Type B pancreatic cell (in vitro differentiated cells): ENCODE measurements around the gene EPHA4. TPM values are rescaled to one million over a fixed set of nuclear protein-coding genes. Genes with fewer than 3 reads are reported as not detected.

Experiments
- DNase-seq: peaks from one replicate; pipeline ENCODE4 v3.0.0; 2021; ENCODE audit warnings: mixed read lengths; ENCODE audit not compliant: unreplicated experiment; ENCODE audit errors: extremely low spot score
- H3K27ac Mint-ChIP-seq: 2 replicates; pipeline ENCODE4 v1.8.0; 2021; ENCODE audit warnings: mild to moderate bottlenecking, mixed read lengths
- H3K27me3 Mint-ChIP-seq: 2 replicates; pipeline ENCODE4 v1.8.0; 2021; ENCODE audit warnings: mixed read lengths
- H3K36me3 Mint-ChIP-seq: 2 replicates; pipeline ENCODE4 v1.8.0; 2021; ENCODE audit warnings: mixed read lengths
- H3K4me1 Mint-ChIP-seq: one replicate; pipeline ENCODE4 v1.8.0; 2021; ENCODE audit warnings: mixed read lengths; ENCODE audit not compliant: unreplicated experiment
- H3K4me3 Mint-ChIP-seq: 2 replicates; pipeline ENCODE4 v1.8.0; 2021; ENCODE audit warnings: mild to moderate bottlenecking, mixed read lengths
- H3K9me3 Mint-ChIP-seq: 2 replicates; pipeline ENCODE4 v1.8.0; 2021; ENCODE audit warnings: mixed read lengths
- CTCF ChIP-seq: fragments of 200-600 bp; sonication (generic); conservative IDR thresholded peaks from 2 replicates; pipeline ENCODE4 v1.5.0; 2021; ENCODE audit warnings: antibody characterized with exemption, mild to moderate bottlenecking
- total RNA-seq: library from RNA; stranded (reverse); gene quantifications from 2 replicates; pipeline ENCODE4 v1.2.1, GENCODE V29; 2021; ENCODE audit warnings: low replicate concordance

EPHA4 gene
- total RNA-seq, 1 donor from 2014 or later: 78.3 TPM

GRCh38 chr2:221388891-221389290 lies 183.2 kb downstream of the EPHA4 start:
- DNase-seq: no peak
- Mint-ChIP-seq H3K36me3 (no peaks in the 10 kb centered on the region), H3K27ac (no peak overlapping the region), H3K9me3 (no peaks in the 10 kb centered on the region), H3K4me1 (peaks cover 5% of the 10 kb centered on the region), H3K27me3 (no peaks in the 10 kb centered on the region), H3K4me3 (no peak overlapping the region)
- TF ChIP-seq CTCF: no peak

GRCh38 chr2:221385716-221386115 lies 186.4 kb downstream of the EPHA4 start:
- TF ChIP-seq CTCF: no peak
- H3K27me3 Mint-ChIP-seq: no peaks in the 10 kb centered on the region
- no peaks in the 10 kb centered on the region for H3K9me3 Mint-ChIP-seq
- H3K27ac Mint-ChIP-seq: no peak overlapping the region
- no peak for DNase-seq
- H3K4me3 Mint-ChIP-seq: no peak overlapping the region
- peaks cover 5% of the 10 kb centered on the region for H3K4me1 Mint-ChIP-seq
- H3K36me3 Mint-ChIP-seq: no peaks in the 10 kb centered on the region

- DNase-seq: no peak
- H3K4me1 Mint-ChIP-seq: no peaks in the 10 kb centered on the region
- peaks cover under 1% of the 10 kb centered on the region for H3K9me3 Mint-ChIP-seq
- no peak for TF ChIP-seq CTCF
- no peak overlapping the region for H3K4me3 Mint-ChIP-seq
- no peak overlapping the region for H3K27ac Mint-ChIP-seq
- H3K36me3 Mint-ChIP-seq: no peaks in the 10 kb centered on the region
- H3K27me3 Mint-ChIP-seq: no peaks in the 10 kb centered on the region
Measured at GRCh38 chr2:221381928-221382488, 190.1 kb downstream of the EPHA4 start.

GRCh38 chr2:221380686-221381085 lies 191.4 kb downstream of the EPHA4 start:
- H3K9me3 Mint-ChIP-seq: peaks cover 7% of the 10 kb centered on the region
- DNase-seq: no peak
- no peak overlapping the region for H3K4me3 Mint-ChIP-seq
- TF ChIP-seq CTCF: no peak
- H3K27ac Mint-ChIP-seq: no peak overlapping the region
- H3K4me1 Mint-ChIP-seq: no peaks in the 10 kb centered on the region
- H3K27me3 Mint-ChIP-seq: no peaks in the 10 kb centered on the region
- H3K36me3 Mint-ChIP-seq: no peaks in the 10 kb centered on the region

GRCh38 chr2:221380062-221380461 lies 192.0 kb downstream of the EPHA4 start:
- DNase-seq: no peak

More at GRCh38 chr2:221380062-221380461, 192.0 kb downstream of the EPHA4 start:
- Mint-ChIP-seq H3K4me1 (no peaks in the 10 kb centered on the region), H3K4me3 (no peak overlapping the region), H3K36me3 (no peaks in the 10 kb centered on the region), H3K27me3 (no peaks in the 10 kb centered on the region), H3K27ac (no peak overlapping the region), H3K9me3 (peaks cover 7% of the 10 kb centered on the region)
- TF ChIP-seq CTCF: no peak
